ENCODE results near the gene KIAA0753.
"Not testable (repeated sequence)": the region's sequence is repeated elsewhere in the genome, so short reads cannot be mapped to it uniquely, and the experiment has no call there.

The KIAA0753 gene

GRCh38 chr17:6596941-6597340 lies 43.6 kb downstream of the KIAA0753 start:
- DNase-seq (ENCODE audit: low read depth): no peak

GRCh38 chr17:6596511-6596910 lies 44.0 kb downstream of the KIAA0753 start:
- no peak for DNase-seq (ENCODE audit: low read depth)

GRCh38 chr17:6596081-6596480 lies 44.4 kb downstream of the KIAA0753 start:
- no peak for DNase-seq (ENCODE audit: low read depth)

GRCh38 chr17:6593371-6593770 lies 47.1 kb downstream of the KIAA0753 start:
- not testable (repeated sequence) for DNase-seq (ENCODE audit: low read depth)

GRCh38 chr17:6592173-6592572 lies 48.3 kb downstream of the KIAA0753 start:
- peak; percentile 50 for DNase-seq (ENCODE audit: low read depth)

GRCh38 chr17:6591599-6592158 lies 48.8 kb downstream of the KIAA0753 start:
- DNase-seq (ENCODE audit: low read depth): peak; percentile 93

- DNase-seq (ENCODE audit: low read depth): no peak
Observed at GRCh38 chr17:6589266-6589946, 51.1 kb downstream of the KIAA0753 start.

GRCh38 chr17:6588165-6588564 lies 52.3 kb downstream of the KIAA0753 start:
- no peak for DNase-seq (ENCODE audit: low read depth)

- no peak for DNase-seq (ENCODE audit: low read depth)
Observed at GRCh38 chr17:6587310-6587709, 53.2 kb downstream of the KIAA0753 start.

- no peak for DNase-seq (ENCODE audit: low read depth)
Observed at GRCh38 chr17:6583411-6583810, 57.1 kb downstream of the KIAA0753 start.

GRCh38 chr17:6580625-6581024 lies 59.9 kb downstream of the KIAA0753 start:
- no peak for DNase-seq (ENCODE audit: low read depth)

- DNase-seq (ENCODE audit: low read depth): no peak
Observed at GRCh38 chr17:6578491-6578890, 62.0 kb downstream of the KIAA0753 start.

- DNase-seq (ENCODE audit: low read depth): no peak
Observed at GRCh38 chr17:6577686-6578263, 62.7 kb downstream of the KIAA0753 start.

- DNase-seq (ENCODE audit: low read depth): no peak
Observed at GRCh38 chr17:6576038-6576785, 64.3 kb downstream of the KIAA0753 start.

GRCh38 chr17:6575596-6575988 lies 64.9 kb downstream of the KIAA0753 start:
- no peak for DNase-seq (ENCODE audit: low read depth)

GRCh38 chr17:6574687-6575595 lies 65.6 kb downstream of the KIAA0753 start:
- DNase-seq (ENCODE audit: low read depth): peak; percentile 88

GRCh38 chr17:6573982-6574686 lies 66.4 kb downstream of the KIAA0753 start:
- DNase-seq (ENCODE audit: low read depth): no peak

GRCh38 chr17:6573495-6573894 lies 67.0 kb downstream of the KIAA0753 start:
- not testable (repeated sequence) for DNase-seq (ENCODE audit: low read depth)

- DNase-seq (ENCODE audit: low read depth): no peak
Observed at GRCh38 chr17:6572972-6573370, 67.5 kb downstream of the KIAA0753 start.

GRCh38 chr17:6571452-6571781 lies 69.1 kb downstream of the KIAA0753 start:
- DNase-seq (ENCODE audit: low read depth): no peak

- no peak for DNase-seq (ENCODE audit: low read depth)
Observed at GRCh38 chr17:6570731-6571451, 69.6 kb downstream of the KIAA0753 start.

Measured in iris pigment epithelial cell (primary cell).